Skin of body (tissue), 2 donors: Measurements from ENCODE around the gene FOXO6. TPM values are rescaled to one million over a fixed set of nuclear protein-coding genes. Genes with fewer than 3 reads are reported as not detected.

Experiments
- DNase-seq: peaks from one replicate; lab custom pipeline; 2025; lab: John Stamatoyannopoulos, UW
- total RNA-seq: library from RNA; depleted of rRNA; stranded (reverse); fragments of >200 nt; gene quantifications from one replicate; pipeline ENCODE4 v1.2.3, GENCODE V29; 2014

Gene FOXO6
- total RNA-seq, 1 donor from 2014 or later: 4.1 TPM

DNA sequence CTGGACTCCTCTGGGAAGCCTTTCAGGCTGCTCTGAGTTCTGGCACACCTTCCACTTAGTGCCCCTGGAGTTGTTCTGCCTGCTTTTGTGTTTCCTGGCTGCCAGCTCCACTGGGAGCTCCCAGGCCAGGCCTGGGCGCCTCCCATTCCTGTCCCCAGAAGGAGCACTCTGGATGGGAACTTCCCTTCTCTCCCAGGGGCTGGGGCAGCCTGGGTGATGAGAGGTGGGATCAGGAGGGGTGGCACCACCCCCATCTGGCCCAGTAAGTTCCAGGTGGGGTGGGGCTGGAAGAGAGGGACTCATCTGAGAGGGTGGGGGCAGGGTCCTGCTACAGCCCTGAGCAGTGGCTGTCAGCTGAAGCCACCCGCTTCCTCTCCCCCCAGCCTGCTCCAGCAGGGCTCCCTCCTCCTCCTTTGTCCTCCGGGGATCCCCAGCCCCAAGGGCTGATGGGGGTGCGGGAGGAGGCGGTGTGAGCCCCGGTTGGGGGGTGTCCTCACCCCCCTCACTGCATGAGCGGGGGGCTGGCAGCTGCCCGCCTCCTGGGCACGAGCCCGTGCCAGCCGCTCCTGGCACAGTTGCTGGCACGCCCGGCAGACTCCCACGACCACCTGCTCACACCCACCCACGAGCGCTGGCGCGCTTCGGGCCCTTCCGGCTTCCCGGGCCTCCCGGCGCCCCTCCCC lies 4.7 kb downstream of the FOXO6 start:
- DNase-seq: no peak

DNA sequence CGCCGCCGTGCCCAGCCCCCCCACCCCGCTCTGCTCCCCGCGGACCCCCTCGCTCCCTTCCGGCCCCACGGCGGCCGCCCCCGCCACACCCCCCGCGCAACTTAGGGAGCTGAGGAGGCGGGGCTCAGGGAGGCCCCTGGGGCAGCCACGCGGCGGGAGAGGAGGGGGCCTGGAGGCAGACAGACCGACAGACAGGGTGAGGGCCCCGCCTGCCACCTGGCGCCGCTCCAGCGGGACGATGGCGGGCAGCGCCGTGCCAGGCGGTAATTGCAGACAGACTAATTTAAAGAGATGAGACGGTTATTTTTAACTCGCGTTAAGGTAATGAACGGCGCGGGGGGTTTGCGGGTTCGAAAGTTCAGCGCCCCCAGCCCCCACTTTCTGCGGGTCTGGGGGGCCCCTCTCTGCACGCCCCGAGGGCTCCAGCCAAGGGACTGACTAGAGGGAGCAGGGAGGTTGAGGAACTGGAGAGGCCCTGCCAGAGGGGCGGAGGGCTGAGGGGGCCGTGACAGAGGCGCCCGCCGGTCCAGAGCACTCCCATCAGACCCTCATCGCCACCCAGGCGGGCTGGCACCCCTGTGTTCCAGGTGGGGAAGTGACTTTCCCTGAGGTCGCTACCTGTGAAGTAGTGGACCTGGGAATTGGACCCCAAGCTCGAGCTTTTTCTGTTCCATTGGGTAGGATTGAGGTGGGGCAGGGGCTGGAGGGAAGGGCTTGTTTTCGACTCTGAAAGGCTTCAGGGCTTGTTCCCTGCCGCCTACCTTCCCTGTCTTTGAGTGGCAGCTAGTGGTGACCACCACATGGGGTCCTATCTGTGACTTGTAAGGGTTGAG lies 5.4 kb downstream of the FOXO6 start:
- peak; percentile 15 for DNase-seq

DNA sequence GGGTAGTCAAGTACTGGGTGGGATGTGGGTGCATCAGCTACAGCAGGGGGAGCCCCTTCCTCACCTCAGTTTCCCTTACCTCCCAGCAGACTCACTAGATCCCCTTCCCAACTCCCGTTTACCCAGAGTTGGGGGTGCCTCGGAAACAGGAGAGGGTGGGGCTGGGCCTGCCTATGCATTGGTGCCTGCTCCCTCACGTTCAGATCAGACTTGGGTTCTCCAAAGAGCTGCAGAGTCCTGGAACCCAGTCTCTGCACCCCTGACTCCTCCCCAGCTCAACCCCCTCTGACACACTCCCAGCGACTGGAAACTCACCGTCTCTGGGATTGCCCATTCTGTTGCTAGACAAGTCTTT lies 6.0 kb downstream of the FOXO6 start:
- DNase-seq: no peak

DNA sequence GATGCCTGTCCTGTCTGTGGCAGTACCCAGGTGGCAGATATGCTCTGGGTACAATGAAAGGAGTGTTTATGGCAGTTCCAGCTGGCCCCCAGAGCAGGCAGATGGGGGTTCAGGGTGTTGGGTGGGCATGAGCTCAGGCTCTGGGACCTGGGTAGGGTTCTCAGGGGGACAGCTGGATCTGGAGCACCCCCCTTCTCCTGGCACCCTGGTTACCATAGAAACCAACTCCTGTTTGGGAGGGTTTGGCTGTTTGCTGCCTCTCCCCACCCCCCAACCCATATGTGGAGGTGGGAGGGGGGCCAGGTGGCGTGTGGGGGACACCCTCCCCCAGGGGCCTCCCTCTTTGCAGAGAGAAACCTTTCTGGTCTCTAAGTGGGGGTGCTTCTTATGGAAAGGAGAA lies 7.1 kb downstream of the FOXO6 start:
- DNase-seq: no peak

DNA sequence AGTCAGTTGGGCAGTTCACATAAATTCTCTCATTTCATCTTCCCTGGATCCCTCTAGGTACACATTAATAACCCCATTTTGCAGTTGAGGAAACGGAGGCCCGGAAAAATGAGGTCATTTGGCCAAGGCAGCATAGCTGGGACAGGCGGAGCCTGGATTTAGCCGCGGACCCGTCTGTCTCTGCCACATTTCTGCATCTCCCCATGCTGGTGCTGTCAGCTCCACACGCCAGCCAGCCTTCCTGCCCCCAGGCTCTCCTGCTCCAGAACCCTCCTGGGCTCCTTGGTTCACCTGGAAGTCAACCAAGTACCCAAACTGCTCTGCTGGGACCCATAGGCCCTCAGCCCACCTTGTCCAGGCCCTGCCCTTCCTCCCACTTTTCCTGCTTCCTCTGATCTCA lies 7.6 kb downstream of the FOXO6 start:
- no peak for DNase-seq

DNA sequence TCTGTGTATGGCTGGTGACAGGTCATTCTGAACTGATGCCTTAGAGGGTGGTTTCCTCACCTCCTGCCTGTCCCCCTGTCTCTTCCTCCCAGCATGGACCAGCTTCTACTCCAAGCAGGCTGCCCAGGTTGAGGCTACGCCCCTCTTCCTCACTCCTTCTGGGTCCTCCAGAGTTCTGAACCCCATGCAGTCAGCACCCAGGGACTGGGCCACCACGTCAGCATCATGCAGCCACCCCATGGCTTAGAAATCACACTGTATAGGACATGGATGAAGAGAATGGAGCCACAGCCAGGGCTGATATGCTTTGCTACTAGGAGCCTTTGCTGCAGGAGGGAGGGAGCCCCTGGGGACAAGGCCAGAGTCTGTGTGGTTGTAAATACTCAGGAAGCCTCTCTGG lies 8.3 kb downstream of the FOXO6 start:
- DNase-seq: no peak

DNA sequence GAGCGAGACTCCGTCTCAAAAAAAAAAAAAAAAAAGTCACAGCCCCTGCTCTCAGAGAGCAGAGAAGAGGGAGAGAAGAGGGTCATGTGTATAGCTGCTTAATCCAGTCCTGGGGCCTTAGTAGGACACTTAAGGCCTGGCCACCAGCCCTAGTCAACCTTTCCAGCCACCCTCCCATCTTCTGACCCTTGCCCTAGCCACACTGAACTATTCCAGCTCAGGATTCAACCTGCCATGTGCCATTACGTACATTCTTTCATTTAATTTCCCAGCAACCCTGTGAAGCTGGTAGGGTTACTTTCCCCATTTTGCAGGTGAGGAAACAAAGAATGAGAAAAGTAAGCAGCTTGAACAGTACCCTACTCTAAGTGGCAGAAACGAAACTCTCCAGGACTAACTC lies 9.0 kb downstream of the FOXO6 start:
- no peak for DNase-seq

DNA sequence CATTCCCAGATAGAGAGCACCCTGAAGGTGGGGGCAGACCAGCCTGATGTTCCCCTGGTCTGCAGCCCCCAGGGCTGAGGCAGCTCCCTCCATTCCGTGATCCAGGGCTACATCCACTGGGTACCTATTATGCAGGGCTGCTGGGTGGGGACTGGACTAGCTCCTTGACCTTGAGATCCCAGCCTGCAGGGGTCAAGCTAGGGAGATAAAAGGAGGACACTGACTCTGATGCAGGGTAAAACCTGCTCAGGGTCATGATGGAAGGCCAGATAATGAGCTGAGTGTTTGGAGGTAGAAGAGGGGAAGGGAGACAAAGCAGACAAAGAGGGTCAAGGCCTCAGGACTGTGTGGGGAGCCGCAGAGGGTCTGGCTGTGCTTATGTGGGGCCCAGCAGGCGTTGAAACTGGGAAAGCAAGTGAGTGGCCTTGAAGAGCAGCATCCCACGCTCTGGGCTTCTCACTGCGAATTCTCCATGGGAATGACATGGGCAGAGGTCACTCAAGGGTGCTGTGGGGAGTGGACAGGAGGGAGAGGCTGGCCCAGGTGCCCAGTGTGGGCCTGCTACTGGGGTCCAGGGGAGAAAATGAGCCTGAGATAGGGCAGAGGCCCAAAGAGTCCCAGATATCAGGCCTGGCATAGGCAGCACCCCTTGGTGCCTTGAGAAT lies 9.7 kb downstream of the FOXO6 start:
- DNase-seq: no peak

DNA sequence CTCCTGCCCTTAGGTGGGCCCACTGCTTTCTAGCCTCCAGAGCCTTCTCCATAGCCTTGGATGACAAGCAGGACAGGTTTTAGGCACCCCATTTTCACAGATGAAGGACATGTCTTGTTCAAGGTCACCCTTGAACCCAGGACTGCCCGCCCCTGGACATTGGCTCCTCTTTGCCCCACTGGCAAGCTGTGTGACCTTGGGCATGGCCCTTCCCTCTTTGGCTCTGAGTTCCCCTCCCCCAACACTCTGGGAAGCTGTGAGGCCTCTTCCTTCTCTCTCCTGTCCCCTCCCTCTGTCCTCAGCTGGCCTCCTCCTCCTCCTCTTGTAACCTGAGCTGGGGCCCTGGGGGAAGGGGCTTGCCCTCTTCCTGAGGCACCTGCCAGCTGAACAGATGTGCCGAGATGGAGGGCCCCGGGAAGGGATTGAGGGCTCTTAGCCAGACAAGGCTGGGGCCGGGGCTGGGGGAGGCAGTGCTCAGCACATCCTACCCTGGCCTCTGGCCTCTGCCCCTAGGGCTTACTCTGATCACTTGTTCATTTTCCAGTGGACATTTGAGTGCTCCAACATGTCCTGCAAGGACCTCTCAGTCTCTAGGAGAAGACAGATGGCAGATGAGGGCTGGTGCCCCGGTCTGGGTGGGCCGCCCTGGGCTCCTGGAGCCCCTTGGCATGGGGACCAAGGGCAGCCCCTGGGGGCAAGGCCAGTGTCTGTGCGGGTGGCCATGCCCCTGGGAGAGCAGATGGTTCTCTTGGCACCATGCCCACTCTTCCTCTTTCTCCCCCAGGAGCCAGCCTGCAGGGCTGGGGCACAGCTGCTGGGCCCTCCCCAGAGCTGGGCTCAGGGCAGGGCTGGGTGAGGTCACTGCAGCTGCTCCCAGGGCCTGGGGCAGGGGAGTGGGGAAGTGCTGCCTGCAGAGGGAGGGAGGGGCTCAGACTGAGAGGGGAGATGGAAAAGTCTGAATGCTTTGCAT lies 10.7 kb downstream of the FOXO6 start:
- DNase-seq: peak; percentile 35

DNA sequence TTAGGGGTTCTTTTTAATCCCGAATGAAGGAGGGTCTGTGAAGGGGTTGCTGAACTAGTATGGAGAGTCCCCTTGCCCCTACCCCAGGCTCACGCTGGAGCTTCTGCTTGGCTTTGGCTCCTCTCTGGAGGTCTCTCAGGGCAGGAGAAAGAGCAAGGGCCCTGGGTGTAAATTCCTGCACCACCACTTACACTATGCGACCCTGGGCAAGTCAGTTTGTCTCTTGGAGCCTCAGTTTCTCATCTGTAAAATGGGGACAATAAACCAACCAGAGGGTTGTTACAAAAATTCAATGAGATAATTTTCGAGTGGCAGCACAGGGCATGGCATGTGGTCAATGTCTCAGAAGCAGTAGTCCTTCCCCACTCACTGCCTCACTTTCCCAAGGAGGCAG lies 11.4 kb downstream of the FOXO6 start:
- no peak for DNase-seq

DNA sequence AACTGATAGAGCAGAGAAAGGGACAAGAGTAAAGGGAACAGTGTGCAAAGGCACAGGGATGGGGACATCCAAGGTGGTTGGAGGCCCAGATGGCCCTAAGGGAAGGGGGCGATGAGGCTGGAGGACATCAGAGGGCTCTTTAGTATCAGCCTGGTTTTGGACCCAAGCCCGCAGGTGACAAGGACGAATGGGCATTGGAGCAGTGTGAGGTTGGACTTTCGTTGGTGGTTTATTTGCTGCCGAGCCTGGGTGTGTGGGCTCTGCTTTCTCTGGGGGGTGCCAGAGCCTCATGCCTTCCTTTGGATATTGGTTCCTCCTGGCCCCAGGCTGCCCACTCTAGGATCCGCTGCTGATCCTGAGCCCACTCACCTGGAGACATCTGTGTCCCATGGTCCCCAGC lies 12.1 kb downstream of the FOXO6 start:
- DNase-seq: no peak

DNA sequence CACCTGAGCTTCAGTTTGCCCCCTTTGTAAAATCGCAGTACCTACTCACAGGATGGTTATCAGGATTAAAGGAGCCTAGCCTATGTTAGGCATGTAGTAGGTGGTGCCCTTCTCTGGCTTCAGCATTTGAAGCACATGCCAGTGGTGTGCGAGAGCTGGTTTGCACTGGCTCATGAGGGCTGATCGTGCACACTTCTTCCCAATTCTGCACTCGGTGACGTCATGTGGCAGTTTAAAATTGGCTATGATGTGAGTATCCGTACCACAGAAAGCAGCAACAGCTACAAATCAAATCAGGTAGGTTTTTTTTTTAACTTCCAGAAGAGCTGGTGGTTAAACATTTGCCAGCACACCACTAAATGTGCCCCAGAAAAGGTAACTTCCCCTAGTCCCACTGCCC lies 13.5 kb downstream of the FOXO6 start:
- DNase-seq: no peak

DNA sequence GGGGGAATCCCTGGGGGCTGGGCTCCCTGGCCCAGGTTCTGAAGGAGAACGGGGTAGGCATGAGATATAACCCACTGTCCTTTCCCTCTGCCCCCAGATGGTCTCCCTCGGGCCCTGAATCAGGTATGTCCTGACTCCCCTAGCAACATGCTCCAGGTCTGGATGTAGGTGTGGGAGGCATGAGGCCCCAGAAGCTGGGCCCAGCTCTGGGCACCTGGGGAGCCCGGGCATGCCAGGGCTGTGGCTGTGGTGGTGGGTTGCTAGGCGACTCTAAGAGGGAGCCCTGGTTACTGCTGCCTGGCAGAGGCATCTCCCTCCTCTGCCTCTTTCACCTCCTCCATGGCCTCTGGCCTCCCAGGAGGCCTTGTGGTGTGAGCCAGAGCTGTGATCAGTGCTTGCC lies 16.2 kb downstream of the FOXO6 start:
- DNase-seq: no peak

DNA sequence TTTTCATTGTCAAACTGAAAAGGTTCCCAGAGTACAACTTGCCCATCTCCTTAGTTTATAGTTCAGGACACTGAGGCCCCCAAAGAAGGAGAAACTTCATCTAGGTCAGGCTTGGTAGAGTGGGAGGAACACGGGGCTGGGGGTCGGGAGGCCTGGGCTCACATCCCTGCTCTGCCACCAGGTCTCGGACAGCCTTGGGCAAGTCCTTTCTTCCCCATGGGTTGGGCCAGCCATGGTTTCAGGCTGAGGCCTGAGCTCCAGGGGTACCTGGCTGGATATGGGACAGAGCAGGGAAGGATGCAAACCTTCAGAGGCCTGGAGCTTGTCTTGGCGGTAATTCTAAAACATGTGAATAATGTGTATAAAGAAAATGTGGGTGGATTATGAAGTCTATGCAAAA lies 17.0 kb downstream of the FOXO6 start:
- no peak for DNase-seq

DNA sequence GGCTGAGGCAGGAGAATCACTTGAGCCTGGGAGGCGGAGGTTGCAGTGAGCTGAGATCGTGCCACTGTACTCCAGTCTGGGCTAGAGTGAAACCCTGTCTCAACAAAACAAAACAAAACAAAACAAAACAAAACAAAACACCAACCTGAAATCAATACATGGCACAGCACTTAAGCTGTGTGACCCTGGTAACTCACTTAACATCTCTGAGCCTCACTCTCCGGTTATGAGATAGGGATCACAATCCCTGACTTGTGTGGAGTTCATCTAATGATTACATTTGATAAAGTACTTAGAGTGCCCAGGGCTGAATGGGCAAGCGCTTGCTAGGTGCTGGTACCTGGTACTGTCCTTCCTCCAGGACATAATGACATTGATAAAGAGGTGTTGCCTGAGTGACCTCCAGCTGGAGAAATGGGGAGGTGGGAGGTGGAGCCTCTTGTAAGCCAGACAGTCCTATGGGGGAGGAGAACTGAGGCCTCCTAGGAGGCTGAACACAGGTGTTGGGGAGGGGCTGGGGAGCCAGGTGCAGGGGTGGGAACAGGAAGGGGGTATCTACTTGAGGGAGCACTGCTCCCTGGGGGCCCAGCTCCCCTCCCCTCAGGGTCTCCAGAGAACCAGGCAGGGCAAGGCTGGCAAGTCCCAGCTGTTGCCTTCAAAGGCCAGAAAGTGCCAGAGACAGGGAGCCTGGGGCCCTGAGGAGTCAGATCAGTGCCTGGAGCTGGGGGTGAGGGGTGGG lies 17.9 kb downstream of the FOXO6 start:
- DNase-seq: no peak

DNA sequence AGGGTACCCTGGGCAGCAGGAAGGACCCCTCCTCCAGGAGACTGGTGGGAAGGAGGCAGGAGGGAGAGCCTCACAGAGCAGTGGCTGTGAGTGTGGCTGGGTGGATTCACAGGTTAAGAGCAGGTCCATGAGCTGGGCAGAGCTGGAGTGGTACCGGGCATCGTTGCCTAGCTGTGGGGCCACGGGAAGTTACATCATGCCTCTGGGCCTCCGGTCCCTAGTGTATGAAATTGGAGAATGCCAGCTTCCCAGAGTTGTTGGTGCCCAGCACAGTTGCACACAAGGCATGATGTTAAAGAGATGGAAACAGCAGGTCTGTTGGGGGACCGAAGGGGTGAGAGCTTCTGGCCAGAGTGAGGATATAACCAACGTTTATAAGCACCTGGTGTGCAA lies 18.5 kb downstream of the FOXO6 start:
- DNase-seq: no peak

DNA sequence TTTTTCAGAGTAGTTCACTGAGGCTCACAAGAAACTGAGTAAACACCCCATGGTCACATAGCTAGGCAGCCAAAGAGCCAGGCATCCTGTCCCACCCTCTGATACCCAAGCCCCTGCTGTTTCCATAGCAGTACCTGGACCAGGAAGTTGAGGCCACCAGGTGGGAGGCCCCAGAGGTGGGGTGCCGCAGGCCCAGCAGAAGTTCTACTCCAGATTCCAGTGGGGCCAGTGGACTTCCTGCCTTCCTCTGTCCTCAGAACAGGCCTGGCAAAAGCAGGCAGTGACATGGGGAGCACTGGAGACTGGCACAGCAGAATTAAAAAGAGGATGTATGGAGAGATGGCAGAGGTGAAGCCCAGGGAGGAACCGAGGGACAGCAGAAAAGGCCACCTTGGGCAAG lies 19.0 kb downstream of the FOXO6 start:
- no peak for DNase-seq

DNA sequence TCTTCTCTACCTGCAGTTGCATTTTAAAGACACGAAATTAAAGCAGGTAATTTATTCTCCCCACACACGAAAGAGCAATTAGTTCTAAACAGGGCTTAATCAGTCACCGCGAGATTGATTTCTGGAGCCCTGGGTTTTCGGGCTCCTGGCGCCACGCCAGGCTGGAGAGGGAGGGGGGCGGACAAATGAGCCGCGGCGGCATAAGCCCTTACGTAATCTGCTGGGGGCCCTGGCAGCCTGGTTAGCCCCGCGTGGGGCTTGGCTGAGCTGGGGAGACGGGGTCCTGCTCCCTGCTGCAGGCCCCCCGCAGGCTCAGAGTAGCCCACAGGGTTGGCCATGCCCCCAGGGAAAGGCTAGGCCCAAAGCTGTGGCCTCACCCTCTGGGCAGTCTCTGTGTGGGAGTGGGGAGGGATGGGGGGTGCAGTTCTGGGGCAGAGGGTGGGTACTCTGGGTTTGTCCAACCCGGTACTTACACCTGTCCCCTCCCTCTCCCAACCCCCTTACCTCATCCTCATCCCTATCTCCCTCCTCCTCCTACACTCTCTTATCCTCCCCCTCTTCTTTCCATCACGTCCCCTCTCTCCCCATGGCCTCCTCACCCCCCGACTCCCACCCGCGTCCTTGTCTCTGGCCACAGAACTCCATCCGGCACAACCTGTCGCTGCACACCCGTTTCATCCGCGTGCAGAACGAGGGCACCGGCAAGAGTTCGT lies 19.9 kb downstream of the FOXO6 start:
- no peak for DNase-seq

DNA sequence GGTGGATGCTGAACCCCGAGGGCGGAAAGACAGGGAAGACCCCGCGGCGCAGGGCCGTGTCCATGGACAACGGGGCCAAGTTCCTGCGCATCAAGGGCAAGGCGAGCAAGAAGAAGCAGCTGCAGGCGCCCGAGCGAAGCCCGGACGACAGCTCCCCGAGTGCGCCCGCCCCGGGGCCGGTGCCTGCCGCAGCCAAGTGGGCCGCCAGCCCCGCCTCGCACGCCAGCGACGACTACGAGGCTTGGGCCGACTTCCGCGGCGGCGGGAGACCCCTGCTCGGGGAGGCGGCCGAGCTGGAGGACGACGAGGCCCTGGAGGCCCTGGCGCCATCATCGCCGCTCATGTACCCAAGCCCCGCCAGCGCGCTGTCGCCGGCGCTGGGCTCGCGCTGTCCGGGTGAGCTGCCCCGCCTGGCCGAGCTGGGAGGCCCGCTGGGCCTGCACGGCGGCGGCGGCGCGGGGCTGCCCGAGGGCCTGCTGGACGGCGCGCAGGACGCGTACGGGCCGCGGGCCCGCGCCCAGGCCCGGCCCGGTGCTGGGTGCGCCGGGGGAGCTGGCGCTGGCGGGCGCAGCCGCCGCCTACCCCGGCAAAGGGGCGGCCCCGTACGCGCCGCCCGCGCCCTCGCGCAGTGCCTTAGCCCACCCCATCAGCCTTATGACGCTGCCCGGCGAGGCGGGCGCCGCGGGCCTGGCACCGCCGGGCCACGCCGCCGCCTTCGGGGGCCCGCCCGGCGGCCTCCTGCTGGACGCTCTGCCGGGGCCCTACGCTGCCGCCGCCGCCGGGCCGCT lies 20.7 kb downstream of the FOXO6 start:
- DNase-seq: no peak
